ENCODE data around the gene MFSD6. TPM values are rescaled to one million over a fixed set of nuclear protein-coding genes. Genes with fewer than 3 reads are reported as not detected.

Gene MFSD6
- total RNA-seq, 3 donors from 2014 or later (not counting 1 experiment from before 2014, with no cell fraction given): 36.7 to 50.5 (median 48.0) TPM

- Histone ChIP-seq H3K9me3 (ENCODE audit: control insufficient read depth, insufficient read depth, low read length) (no peaks in the 10 kb centered on the region), H3K4me3 (ENCODE audit: low read length) (peak overlapping the region; percentile 92), H3K27me3 (ENCODE audit: control insufficient read depth, insufficient read depth, low read length) (no peaks in the 10 kb centered on the region), H3K4me1 (ENCODE audit: control insufficient read depth, insufficient read depth, low read length) (peaks cover 20% of the 10 kb centered on the region), H3K27ac (ENCODE audit: low read length) (peak overlapping the region; percentile 97), H3K36me3 (ENCODE audit: control insufficient read depth, insufficient read depth, low read length) (no peaks in the 10 kb centered on the region)
- H3K4me3 Mint-ChIP-seq: peak overlapping the region; percentile 90
- intact Hi-C loops (cut with micrococcal nuclease): loop anchor here (5.0 to 10.0 kb wide), 2 partner anchors 238 to 625 kb away; partner anchors contain the start of genes NAB1, ORMDL1 and PMS1
- 31% methylated on average over 2 of the region's 2 CpGs for WGBS (ENCODE audit: insufficient coverage)
- peak overlapping the region in 1 of 2 donors; percentile 83 for H3K27ac Mint-ChIP-seq
- H3K4me1 Mint-ChIP-seq: peaks cover 27 to 34% of the 10 kb centered on the region in 2 donors
- H3K27me3 Mint-ChIP-seq (ENCODE audit: low read depth in 2 of 2): no peaks in the 10 kb centered on the region
- H3K36me3 Mint-ChIP-seq: no peaks in the 10 kb centered on the region
- no peak for DNase-seq
- no peak for ATAC-seq
- H3K9me3 Mint-ChIP-seq: no peaks in the 10 kb centered on the region
- TF ChIP-seq, protein P1, sequence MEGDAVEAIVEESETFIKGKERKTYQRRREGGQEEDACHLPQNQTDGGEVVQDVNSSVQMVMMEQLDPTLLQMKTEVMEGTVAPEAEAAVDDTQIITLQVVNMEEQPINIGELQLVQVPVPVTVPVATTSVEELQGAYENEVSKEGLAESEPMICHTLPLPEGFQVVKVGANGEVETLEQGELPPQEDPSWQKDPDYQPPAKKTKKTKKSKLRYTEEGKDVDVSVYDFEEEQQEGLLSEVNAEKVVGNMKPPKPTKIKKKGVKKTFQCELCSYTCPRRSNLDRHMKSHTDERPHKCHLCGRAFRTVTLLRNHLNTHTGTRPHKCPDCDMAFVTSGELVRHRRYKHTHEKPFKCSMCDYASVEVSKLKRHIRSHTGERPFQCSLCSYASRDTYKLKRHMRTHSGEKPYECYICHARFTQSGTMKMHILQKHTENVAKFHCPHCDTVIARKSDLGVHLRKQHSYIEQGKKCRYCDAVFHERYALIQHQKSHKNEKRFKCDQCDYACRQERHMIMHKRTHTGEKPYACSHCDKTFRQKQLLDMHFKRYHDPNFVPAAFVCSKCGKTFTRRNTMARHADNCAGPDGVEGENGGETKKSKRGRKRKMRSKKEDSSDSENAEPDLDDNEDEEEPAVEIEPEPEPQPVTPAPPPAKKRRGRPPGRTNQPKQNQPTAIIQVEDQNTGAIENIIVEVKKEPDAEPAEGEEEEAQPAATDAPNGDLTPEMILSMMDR (IDR thresholded peaks at IDR 0.05): no peak
Observed at GRCh38 chr2:190409616-190410015, 1.5 kb downstream of the MFSD6 start.

DNA sequence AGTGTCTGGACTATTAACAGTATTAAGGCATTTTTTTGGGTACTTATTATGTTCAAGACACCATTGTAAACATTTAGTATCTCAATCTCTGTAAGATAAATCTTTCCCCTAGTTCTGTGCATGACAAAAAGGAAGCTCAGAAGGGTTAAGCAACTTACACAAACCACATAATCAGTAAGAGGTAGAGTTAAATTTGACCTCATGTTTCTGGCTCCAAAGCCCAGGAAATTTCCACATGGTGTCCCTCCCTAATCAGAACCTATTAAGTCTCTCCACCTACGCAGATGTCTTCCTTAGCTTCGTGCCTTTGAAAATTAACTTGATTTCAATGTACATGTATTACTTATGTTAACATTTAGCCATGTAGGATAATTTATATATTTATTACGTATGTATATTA is 2.0 kb downstream of the MFSD6 start:
- whole genome bisulfite sequencing (ENCODE audit: insufficient coverage): no CpG with 5 or more reads among the region's 3 CpGs
- H3K27me3 Mint-ChIP-seq (ENCODE audit: low read depth in 2 of 2): no peaks in the 10 kb centered on the region
- intact Hi-C loops (cut with micrococcal nuclease): no loop called here
- H3K36me3 Mint-ChIP-seq: no peaks in the 10 kb centered on the region
- H3K27ac ChIP-seq (ENCODE audit: low read length): no peak overlapping the region
- no peaks in the 10 kb centered on the region for H3K27me3 ChIP-seq (ENCODE audit: control insufficient read depth, insufficient read depth, low read length)
- DNase-seq: no peak
- peak overlapping the region; percentile 90 for H3K4me3 Mint-ChIP-seq
- TF ChIP-seq, protein P1 (IDR thresholded peaks at IDR 0.05): no peak
- peaks cover 21% of the 10 kb centered on the region for H3K4me1 ChIP-seq (ENCODE audit: control insufficient read depth, insufficient read depth, low read length)
- peak overlapping the region in 1 of 2 donors; percentile 83 for H3K27ac Mint-ChIP-seq
- H3K9me3 ChIP-seq (ENCODE audit: control insufficient read depth, insufficient read depth, low read length): no peaks in the 10 kb centered on the region
- no peak overlapping the region for H3K4me3 ChIP-seq (ENCODE audit: low read length)
- no peaks in the 10 kb centered on the region for H3K9me3 Mint-ChIP-seq
- no peaks in the 10 kb centered on the region for H3K36me3 ChIP-seq (ENCODE audit: control insufficient read depth, insufficient read depth, low read length)
- no peak for ATAC-seq
- H3K4me1 Mint-ChIP-seq: peaks cover 27 to 34% of the 10 kb centered on the region in 2 donors

GRCh38 chr2:190412966-190413365 is 4.8 kb downstream of the MFSD6 start:
- no peaks in the 10 kb centered on the region for H3K9me3 Mint-ChIP-seq
- TF ChIP-seq, protein P1 (IDR thresholded peaks at IDR 0.05): no peak
- DNase-seq: no peak
- H3K4me1 Mint-ChIP-seq: peaks cover 34 to 46% of the 10 kb centered on the region in 2 donors
- peak overlapping the region; percentile 7 to 71 for H3K27ac Mint-ChIP-seq
- Histone ChIP-seq H3K27ac (ENCODE audit: low read length) (no peak overlapping the region), H3K9me3 (ENCODE audit: control insufficient read depth, insufficient read depth, low read length) (no peaks in the 10 kb centered on the region), H3K27me3 (ENCODE audit: control insufficient read depth, insufficient read depth, low read length) (no peaks in the 10 kb centered on the region), H3K36me3 (ENCODE audit: control insufficient read depth, insufficient read depth, low read length) (no peaks in the 10 kb centered on the region), H3K4me1 (ENCODE audit: control insufficient read depth, insufficient read depth, low read length) (peaks cover 22% of the 10 kb centered on the region), H3K4me3 (ENCODE audit: low read length) (no peak overlapping the region)
- WGBS (ENCODE audit: insufficient coverage): 86% methylated on average over 2 of the region's 3 CpGs
- H3K27me3 Mint-ChIP-seq (ENCODE audit: low read depth in 2 of 2): no peaks in the 10 kb centered on the region
- H3K4me3 Mint-ChIP-seq: no peak overlapping the region
- H3K36me3 Mint-ChIP-seq: no peaks in the 10 kb centered on the region
- intact Hi-C loops (cut with micrococcal nuclease): no loop called here
- no peak for ATAC-seq

DNA sequence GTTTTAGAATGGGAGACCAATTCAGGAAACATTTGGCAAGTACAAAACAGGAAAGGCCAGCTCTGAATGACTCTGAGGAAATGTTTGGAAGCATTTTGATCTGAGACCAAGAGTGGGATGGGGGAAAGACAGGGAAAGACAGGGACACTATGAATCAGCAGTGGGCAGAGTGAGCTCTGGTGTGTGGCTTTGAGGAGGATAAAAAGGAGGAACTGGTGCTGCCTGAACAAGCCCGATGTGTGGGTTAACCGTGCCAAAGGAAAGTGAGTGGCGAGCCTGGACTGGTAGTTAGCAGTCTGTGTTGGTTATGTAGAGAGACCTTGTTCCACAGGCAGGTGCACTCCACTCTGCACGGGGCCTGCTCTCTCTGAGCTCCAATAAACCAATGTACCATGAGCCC is 5.3 kb downstream of the MFSD6 start:
- Histone ChIP-seq H3K9me3 (ENCODE audit: control insufficient read depth, insufficient read depth, low read length) (no peaks in the 10 kb centered on the region), H3K36me3 (ENCODE audit: control insufficient read depth, insufficient read depth, low read length) (no peaks in the 10 kb centered on the region), H3K4me3 (ENCODE audit: low read length) (no peak overlapping the region), H3K27me3 (ENCODE audit: control insufficient read depth, insufficient read depth, low read length) (no peaks in the 10 kb centered on the region), H3K4me1 (ENCODE audit: control insufficient read depth, insufficient read depth, low read length) (peaks cover 22% of the 10 kb centered on the region), H3K27ac (ENCODE audit: low read length) (no peak overlapping the region)
- ATAC-seq (no peak), DNase-seq (no peak)
- no peak overlapping the region for H3K4me3 Mint-ChIP-seq
- no peaks in the 10 kb centered on the region for H3K36me3 Mint-ChIP-seq
- no peaks in the 10 kb centered on the region for H3K9me3 Mint-ChIP-seq
- peaks cover 37 to 46% of the 10 kb centered on the region in 2 donors for H3K4me1 Mint-ChIP-seq
- TF ChIP-seq, protein P1 (IDR thresholded peaks at IDR 0.05): no peak
- 57% methylated on average over 4 of the region's 4 CpGs for WGBS (ENCODE audit: insufficient coverage)
- intact Hi-C loops (cut with micrococcal nuclease): no loop called here
- H3K27me3 Mint-ChIP-seq (ENCODE audit: low read depth in 2 of 2): no peaks in the 10 kb centered on the region
- H3K27ac Mint-ChIP-seq: peak overlapping the region; percentile 7 to 71

Measured in natural killer cell (primary cell).